Fibroblast of skin of abdomen (primary cell): ENCODE results near the gene EHD4. TPM values are rescaled to one million over a fixed set of nuclear protein-coding genes. Genes with fewer than 3 reads are reported as not detected.

Experiments used
- DNase-seq: peaks from one replicate; pipeline ENCODE4 v3.0.0-alpha.2; 2013
- polyA plus RNA-seq, 2 experiments: library from polyadenylated mRNA; unstranded; fragments of 120-200 nt; gene quantifications; one replicate each; pipeline ENCODE4 v1.2.1, GENCODE V29; 2013; ENCODE audit not compliant: insufficient read length in 2 of 2

EHD4 gene
- 20.5 TPM for polyA plus RNA-seq (2013, experiment 1 of 2; ENCODE audit: insufficient read length)
- 20.9 TPM for polyA plus RNA-seq (2013, experiment 2 of 2; ENCODE audit: insufficient read length)

GRCh38 chr15:41972253-41973242 is at the start of gene EHD4:
Gene EHD4 (minus strand): TSS chr15:41972557. CDS start chr15:41972494, 63 bp downstream.
- peak; percentile 99 for DNase-seq

GRCh38 chr15:42021593-42021992 is 49.2 kb upstream of the EHD4 start:
- no peak for DNase-seq

GRCh38 chr15:42020713-42021273 is 48.4 kb upstream of the EHD4 start, which contains the start of gene PLA2G4E:
Gene PLA2G4E (minus strand): TSS chr15:42021042. CDS start chr15:42021030, 12 bp downstream.
- DNase-seq = no peak

- no peak for DNase-seq
Observed at GRCh38 chr15:42018306-42019224, 46.2 kb upstream of the EHD4 start.

- DNase-seq = no peak
Observed at GRCh38 chr15:42016971-42017370, 44.6 kb upstream of the EHD4 start.

- DNase-seq = no peak
Observed at GRCh38 chr15:42014406-42014805, 42.0 kb upstream of the EHD4 start.

GRCh38 chr15:42012928-42013482 is 40.6 kb upstream of the EHD4 start:
- no peak for DNase-seq

GRCh38 chr15:42012241-42012640 is 39.9 kb upstream of the EHD4 start:
- no peak for DNase-seq

GRCh38 chr15:42011074-42011473 is 38.7 kb upstream of the EHD4 start:
- DNase-seq = no peak

- no peak for DNase-seq
Observed at GRCh38 chr15:42010434-42010833, 38.1 kb upstream of the EHD4 start.

GRCh38 chr15:42009474-42009873 is 37.1 kb upstream of the EHD4 start:
- DNase-seq = no peak

GRCh38 chr15:42009022-42009421 is 36.7 kb upstream of the EHD4 start:
- no peak for DNase-seq

GRCh38 chr15:42007386-42007785 is 35.0 kb upstream of the EHD4 start:
- no peak for DNase-seq

GRCh38 chr15:42002333-42002732 is 30.0 kb upstream of the EHD4 start:
- DNase-seq = no peak

- no peak for DNase-seq
Observed at GRCh38 chr15:42001236-42001635, 28.9 kb upstream of the EHD4 start.

GRCh38 chr15:41999290-42000285 is 27.2 kb upstream of the EHD4 start:
- no peak for DNase-seq

- no peak for DNase-seq
Observed at GRCh38 chr15:41997845-41998244, 25.5 kb upstream of the EHD4 start.

- no peak for DNase-seq
Observed at GRCh38 chr15:41996921-41997592, 24.7 kb upstream of the EHD4 start.

- no peak for DNase-seq
Observed at GRCh38 chr15:41996376-41996775, 24.0 kb upstream of the EHD4 start.

GRCh38 chr15:41995476-41995855 is 23.1 kb upstream of the EHD4 start:
- DNase-seq = no peak
